NCI-H526 (cell line): ENCODE results near the gene TPPP.

Source experiments
- DNase-seq, 2 experiments: peaks; one replicate each; lab custom pipeline; 2025; lab: John Stamatoyannopoulos, UW

TPPP gene

DNA sequence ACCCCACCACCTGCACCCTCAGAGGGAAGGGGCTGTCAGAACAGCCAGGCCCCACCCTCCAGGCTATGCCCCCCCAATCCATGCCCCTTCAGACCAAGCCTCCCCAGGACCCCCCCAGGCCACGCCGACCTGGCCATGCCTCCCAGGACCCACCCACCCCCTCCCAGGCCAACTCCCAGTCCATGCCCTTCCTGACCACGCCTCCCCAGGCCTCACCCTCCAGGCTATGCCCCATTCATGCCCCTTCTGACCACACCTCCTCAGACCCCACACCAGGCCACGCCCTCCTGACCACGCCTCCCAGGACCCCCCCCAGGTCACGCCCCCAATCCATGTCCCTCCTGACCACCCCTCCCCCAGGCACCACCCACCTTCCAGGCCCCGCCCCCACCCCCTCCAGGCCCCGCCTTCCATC lies 27.6 kb downstream of the TPPP start:
- DNase-seq = peak in 1 of 2 experiments; percentile 33

DNA sequence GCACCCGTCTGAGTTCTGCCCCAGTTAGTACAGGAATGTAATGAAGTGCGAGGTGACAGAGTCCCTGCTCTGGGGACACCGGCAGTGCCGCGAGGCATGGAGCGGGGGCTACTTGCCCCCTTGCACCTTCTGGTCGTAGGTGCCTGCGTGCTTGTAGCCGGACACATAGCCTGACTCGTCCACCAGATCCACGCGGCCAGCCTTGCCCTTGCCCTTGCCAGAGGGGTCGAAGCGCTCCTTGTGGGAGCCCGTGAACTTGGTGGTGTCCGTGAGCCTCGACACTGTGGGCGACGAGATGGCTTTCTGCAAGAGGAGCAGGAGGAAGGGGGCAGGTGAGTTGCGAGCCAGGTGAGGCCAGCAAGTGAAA lies 28.2 kb downstream of the TPPP start:
- no peak for DNase-seq

DNA sequence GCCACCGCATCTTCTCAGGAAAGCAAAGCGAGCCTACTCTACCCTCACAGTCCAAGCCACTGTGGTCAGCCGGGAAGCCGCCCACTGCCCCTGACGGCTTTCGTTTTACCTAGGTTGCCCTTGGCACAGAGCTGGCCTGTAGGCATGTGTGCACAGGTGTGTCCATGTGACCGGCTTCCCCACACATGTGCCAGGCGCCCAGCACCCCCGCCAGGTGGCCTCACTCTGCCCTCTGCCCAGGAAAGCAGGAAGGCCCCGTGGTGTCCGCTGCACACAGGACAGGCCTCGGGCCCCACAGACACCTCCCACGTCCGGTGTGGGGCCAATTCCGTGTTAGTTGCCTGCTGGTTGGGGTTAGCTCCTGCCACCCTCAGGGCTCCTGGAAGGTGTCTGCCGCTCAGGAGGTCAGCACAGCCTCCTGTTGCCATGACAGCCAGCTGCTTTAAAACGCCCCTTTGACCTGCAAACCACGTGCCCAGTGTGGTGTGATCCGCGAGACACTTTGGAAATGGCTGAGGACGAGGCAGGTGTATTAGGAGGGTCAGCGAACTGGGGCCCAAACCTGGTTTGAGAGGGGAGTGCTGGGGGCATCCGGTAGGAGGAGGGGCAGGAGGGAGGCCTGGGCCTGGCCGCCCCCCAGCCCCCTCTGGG lies 28.7 kb downstream of the TPPP start:
- DNase-seq = no peak

DNA sequence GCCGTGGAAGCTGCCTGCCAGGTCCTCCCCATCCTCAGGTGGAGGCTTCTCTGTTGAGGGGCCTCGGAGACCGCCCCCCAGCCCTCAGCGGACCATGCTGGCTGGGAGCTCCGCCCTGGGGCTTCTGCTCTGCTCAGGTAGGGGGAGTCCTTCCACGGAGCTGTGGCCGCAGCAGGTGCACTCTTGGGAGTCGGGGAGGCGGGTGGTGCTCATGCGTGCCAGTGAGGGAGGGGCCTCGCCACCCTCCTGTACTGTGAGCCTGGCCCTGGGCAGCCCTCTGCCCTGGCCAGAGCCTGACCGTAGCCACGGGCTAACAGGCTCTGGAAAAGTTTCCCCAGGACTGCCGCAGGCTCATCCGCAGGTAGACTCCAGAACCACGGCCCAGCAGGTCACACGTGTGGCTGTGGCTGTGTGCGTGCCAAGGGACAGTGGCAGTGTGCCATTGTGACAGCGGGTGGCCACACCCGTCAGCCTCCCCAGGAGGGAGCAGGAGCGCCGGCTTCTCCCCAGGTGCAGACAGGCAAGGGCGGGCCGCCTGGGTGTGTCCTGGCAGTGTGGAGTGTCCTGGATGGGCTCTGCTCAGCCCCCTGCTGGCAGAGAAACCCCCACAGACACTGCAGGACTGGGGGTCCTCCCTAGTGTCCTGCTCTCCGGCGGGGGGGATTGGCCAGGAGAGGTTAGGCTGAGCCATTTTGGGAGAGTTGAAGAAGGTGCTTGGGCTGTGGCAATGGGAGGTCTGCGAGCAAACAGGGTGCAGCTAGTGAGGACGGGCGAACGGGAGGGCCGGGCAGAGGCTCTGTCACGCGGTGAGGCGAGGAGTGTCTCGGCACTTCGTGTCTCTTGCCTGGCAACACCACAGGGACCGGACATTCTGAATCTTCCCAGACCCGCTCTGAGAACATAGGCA lies 29.5 kb downstream of the TPPP start:
- DNase-seq = peak in 1 of 2 experiments; percentile 21

- no peak for DNase-seq
Measured at GRCh38 chr5:662751-663435, 30.3 kb downstream of the TPPP start.

DNA sequence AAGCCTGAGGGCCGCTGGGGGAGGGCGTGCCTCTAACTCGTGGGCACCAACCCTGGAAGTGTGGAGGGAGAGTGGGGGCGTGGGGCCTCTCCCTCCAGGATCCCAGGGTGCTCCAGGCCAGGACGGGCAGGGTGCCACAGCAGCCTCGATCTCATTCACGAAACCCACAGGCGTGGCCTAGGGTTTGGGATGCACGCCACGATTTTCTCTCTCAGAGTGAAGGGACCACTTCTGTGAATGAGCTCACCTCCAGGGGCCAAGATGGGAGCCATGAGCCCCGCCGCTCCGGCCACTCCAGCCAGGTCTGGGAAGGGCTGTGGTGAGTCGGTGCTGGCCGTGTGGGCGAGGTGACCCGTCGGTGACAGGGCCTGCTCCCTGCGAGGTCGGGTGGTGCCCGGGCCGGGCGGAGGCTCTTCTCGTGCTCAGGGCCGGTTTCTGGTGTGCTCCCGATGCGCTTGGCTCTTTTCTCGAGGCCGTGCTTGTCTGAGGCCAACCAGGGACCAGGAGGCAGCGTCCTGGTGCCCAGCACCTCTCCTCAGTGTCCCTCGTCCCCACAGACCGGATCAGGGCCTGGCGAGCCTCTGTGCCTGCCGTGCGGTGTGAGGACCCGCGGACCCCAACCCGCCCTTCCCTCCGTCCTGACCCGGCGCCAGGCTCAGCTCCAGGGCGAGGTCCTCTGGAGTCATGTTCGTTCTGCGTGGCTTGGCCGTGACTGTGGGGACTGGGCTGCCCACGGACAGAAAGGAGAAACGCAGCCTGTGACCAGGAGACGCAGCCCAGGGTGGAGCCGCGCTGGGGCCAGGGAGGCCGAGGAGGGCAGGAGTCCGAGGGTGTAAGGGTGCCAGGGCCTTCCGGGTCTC lies 31.0 kb downstream of the TPPP start:
- DNase-seq = no peak

GRCh38 chr5:660491-661030 lies 32.6 kb downstream of the TPPP start:
- DNase-seq = no peak

DNA sequence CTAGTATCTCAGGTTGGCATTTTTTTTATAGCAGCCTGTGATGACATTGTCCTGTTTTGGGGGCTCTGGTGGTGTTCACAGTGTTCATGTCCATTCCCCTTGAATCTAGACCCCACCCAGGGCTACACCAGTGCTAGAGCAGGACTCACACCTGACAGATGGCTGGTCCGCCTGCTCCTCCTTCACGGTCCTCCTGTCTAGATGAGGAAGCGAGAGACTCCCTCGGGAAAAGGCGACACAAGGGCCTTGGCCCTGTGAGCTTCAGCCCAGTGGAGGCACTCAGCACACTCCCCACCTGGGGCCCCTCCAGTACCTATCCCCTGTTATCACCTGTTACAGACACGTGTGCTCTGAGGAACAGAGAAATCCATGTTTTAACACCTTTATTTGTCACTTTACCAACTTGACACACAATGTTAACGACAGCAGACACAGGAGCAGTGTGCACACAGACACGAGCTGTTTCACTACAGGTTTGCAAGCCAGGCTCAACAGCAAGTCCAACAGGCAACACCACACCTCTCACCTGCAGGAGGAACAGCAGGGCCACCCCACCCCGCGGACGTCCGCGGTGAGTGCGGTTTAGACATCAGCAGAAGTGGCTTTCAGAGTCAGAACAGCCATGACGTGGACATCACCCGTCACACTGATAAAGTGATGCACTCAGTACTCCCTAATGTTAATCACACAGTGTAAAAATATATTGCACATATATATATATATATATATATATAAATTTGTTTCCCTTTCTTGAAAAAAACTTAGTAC lies 33.5 kb downstream of the TPPP start:
- DNase-seq = no peak

DNA sequence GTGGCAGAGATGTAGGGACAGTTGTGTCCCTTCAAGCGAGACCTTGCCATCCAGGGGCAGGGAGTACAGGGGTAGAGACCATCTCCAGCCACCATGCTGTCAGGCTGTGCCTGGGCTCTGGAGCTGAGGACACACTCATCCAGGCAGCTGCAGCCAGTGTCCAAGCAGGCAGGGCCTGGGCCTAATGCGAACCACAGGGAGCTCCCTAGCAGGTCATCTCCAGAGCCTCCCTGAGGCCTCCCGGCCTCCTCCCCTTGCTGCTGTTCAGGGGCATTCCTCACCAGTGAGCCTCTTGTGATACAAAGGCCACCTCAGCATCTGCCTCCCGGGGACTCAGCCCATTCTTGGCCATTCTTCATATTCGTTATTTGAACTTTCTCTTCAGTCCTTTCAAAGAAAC lies 35.0 kb downstream of the TPPP start:
- DNase-seq = no peak

GRCh38 chr5:657570-657969 lies 35.6 kb downstream of the TPPP start:
- no peak for DNase-seq

DNA sequence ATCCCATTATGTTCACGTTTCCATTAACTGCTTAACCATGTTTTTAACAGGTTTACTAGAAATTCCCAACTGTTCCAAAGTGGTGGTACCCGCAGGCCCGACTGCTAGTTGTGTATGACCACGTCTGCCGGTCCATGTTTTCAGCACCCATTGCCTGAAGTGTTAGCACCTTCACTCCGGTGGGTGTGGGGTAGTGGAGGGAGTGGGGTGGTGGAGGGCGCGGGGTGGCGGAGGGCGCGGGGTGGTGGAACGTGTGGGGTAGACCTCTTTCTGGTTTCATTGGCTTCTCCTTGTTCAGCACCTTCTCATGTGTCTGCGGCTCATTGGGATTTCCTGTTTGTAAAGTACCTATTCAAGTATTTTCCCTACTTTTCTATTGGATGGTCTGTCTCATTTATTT lies 37.7 kb downstream of the TPPP start:
- no peak for DNase-seq

GRCh38 chr5:654071-654778 lies 38.9 kb downstream of the TPPP start:
- peak in 1 of 2 experiments; percentile 7 for DNase-seq

DNA sequence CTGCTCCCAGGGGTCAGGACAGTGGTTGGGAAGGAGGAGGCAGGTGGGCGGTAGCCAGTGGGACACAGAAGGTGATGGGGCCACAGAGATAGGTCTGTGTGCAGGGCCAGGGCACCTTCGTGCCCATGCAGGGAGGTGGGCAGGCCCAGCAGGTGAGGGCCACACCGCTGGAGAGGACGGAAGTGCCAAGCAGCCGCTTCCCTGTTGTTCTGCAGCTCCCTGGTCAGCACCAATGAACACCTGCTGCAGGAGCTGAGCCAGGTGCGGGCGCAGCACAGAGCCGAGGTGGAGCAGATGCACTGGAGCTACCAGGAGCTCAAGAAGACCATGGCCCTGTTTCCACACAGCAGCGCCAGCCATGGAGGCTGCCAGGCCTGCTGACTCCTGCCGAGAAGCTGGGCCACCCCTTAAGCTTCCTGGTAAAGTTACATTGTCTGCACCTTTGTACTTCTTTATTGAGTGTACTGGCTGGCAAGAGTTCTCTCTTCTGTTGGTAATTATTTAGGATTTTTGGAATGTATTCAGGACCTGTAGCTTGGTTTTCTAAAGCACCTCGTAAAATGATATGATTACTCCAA lies 40.3 kb downstream of the TPPP start:
- DNase-seq = no peak

- no peak for DNase-seq
Measured at GRCh38 chr5:652023-652515, 41.1 kb downstream of the TPPP start.

- no peak for DNase-seq
Measured at GRCh38 chr5:651296-652022, 41.7 kb downstream of the TPPP start.

DNA sequence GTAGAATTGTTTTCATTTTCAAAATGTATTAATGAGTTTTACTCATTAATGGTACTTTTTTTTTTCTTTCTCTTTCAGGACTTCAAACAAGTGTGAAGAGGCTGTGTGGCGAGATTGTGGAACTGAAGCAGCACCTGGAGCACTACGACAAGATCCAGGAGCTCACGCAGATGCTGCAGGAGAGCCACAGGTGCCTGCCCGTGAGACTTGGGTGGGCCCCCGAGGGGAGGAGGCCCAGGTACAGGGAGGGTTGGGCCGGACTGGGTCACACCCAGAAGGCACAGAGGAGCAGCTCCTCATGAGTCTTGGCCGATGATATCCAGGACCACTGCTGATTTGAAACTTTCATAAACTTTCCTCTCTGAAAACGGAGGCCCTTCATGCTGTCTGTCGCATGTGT lies 45.4 kb downstream of the TPPP start:
- DNase-seq = no peak

DNA sequence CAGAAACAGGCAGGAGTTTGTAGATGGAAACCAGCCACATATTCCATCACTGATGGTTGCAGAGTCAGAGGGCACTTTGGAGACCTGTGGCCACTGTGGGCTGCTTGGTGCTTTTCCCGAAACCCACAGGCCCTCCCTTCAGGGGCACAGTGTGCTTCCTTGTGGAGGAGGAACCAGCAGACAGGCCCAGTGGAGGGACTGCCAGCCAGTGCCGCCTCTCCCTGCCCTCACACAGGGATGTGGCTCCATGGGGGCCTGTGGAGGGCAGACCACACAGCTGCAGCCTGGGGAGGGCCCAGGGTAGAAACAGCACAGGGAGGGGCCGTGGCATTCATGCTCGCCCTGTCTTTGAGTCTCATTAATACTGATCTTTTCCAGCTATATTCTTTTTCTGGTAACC lies 45.8 kb downstream of the TPPP start:
- no peak for DNase-seq

- no peak for DNase-seq
Measured at GRCh38 chr5:646396-647201, 46.6 kb downstream of the TPPP start.
